ENCODE results near the gene SPTBN1. TPM values are rescaled to one million over a fixed set of nuclear protein-coding genes. Genes with fewer than 3 reads are reported as not detected.

Gene SPTBN1
- total RNA-seq, 1 experiment from 2014 or later = 146 TPM

DNA sequence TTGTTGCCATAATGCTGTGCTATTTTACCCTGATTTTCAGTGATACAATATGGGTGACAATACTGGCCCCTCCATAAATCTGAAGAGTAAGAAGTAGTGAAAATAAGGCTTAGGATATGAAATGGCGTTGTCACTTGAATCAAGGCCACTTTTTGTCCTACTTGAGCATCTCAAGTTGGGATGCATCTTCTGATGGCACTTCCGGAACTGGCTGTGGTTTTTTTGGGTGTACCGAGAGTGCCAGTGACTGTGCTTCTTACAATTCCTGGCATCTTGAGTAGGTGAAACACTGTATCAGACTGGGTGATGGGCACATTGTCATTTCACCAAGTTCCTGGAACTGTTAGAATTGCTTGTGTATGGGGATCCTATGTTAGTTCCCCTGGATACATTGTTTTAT lies 214.9 kb downstream of the SPTBN1 start:
- TF ChIP-seq EZH2 (IDR thresholded peaks at IDR 0.05; ENCODE audit: borderline replicate concordance, low read depth, low read length, poor library complexity, severe bottlenecking) = no peak
- TF ChIP-seq, protein P1, sequence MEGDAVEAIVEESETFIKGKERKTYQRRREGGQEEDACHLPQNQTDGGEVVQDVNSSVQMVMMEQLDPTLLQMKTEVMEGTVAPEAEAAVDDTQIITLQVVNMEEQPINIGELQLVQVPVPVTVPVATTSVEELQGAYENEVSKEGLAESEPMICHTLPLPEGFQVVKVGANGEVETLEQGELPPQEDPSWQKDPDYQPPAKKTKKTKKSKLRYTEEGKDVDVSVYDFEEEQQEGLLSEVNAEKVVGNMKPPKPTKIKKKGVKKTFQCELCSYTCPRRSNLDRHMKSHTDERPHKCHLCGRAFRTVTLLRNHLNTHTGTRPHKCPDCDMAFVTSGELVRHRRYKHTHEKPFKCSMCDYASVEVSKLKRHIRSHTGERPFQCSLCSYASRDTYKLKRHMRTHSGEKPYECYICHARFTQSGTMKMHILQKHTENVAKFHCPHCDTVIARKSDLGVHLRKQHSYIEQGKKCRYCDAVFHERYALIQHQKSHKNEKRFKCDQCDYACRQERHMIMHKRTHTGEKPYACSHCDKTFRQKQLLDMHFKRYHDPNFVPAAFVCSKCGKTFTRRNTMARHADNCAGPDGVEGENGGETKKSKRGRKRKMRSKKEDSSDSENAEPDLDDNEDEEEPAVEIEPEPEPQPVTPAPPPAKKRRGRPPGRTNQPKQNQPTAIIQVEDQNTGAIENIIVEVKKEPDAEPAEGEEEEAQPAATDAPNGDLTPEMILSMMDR (conservative IDR thresholded peaks at IDR 0.05; ENCODE audit: low read depth, low read length) = no peak
- Histone ChIP-seq H3K4me1 (ENCODE audit: insufficient read depth, low read length, poor library complexity, severe bottlenecking) (peaks cover 46% of the 10 kb centered on the region), H3K9me3 (ENCODE audit: low read depth, low read length, poor library complexity, severe bottlenecking) (no peaks in the 10 kb centered on the region), H3K4me3 (ENCODE audit: low read depth, low read length, poor library complexity, severe bottlenecking) (no peak overlapping the region), H3K27ac (ENCODE audit: low read depth, low read length, poor library complexity, severe bottlenecking) (no peak overlapping the region), H3K27me3 (replicated peaks; ENCODE audit: insufficient read depth, low read depth, low read length, poor library complexity) (no peaks in the 10 kb centered on the region), H3K36me3 (ENCODE audit: insufficient read depth, low read length, poor library complexity, severe bottlenecking) (peaks cover 9% of the 10 kb centered on the region)
- no peak for DNase-seq (ENCODE audit: low spot score)
- no TSS peak for BruUV-seq (replicated peaks)
- POLR2A ChIA-PET (ENCODE audit: low non-redundant PET) = no interaction called here
- CTCF ChIA-PET = no interaction called here
- intact Hi-C loops (cut with micrococcal nuclease; ENCODE audit: unreplicated experiment) = no loop called here

DNA sequence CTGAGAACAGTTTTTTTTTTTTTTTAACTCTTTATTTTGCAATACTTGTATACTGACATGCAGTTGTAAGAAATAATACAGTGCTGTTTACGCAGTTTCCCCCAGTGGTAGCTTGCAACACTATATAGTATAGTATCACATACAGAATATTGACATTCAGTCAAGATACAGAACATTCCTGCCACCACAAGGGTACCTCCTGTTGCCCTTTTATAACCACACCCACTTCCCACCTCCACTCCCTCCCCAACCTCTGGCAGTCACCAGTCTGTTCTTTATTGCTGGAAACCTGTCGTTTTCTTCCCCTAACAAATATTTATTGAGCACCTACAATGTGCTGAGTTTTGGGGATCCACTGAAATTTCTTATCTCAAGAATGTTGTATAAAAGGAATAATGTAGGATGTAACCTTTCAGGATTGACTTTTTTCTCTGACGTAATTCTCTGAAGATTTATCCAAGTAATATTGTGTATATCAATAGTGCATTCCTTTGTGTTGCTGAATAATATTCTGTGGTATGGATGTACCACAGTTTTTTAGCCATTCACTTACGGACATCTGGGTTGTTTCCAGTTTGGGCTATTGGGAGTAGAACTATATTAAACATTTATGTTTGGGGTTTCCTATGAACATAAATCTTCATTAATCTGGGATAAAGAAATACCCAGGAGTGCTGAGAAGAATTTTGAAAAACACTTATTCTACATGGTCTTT lies 215.9 kb downstream of the SPTBN1 start:
- Histone ChIP-seq H3K4me1 (ENCODE audit: insufficient read depth, low read length, poor library complexity, severe bottlenecking) (peaks cover 36% of the 10 kb centered on the region), H3K36me3 (ENCODE audit: insufficient read depth, low read length, poor library complexity, severe bottlenecking) (peaks cover 9% of the 10 kb centered on the region), H3K9me3 (ENCODE audit: low read depth, low read length, poor library complexity, severe bottlenecking) (no peaks in the 10 kb centered on the region), H3K4me3 (ENCODE audit: low read depth, low read length, poor library complexity, severe bottlenecking) (no peak overlapping the region), H3K27ac (ENCODE audit: low read depth, low read length, poor library complexity, severe bottlenecking) (no peak overlapping the region), H3K27me3 (replicated peaks; ENCODE audit: insufficient read depth, low read depth, low read length, poor library complexity) (no peaks in the 10 kb centered on the region)
- no peak for DNase-seq (ENCODE audit: low spot score)
- intact Hi-C loops (cut with micrococcal nuclease; ENCODE audit: unreplicated experiment) = no loop called here
- BruUV-seq (replicated peaks) = no TSS peak
- no peak for TF ChIP-seq EZH2 (IDR thresholded peaks at IDR 0.05; ENCODE audit: borderline replicate concordance, low read depth, low read length, poor library complexity, severe bottlenecking)
- TF ChIP-seq, protein P1 (conservative IDR thresholded peaks at IDR 0.05; ENCODE audit: low read depth, low read length) = no peak
- CTCF ChIA-PET = no interaction called here
- POLR2A ChIA-PET (ENCODE audit: low non-redundant PET) = no interaction called here

DNA sequence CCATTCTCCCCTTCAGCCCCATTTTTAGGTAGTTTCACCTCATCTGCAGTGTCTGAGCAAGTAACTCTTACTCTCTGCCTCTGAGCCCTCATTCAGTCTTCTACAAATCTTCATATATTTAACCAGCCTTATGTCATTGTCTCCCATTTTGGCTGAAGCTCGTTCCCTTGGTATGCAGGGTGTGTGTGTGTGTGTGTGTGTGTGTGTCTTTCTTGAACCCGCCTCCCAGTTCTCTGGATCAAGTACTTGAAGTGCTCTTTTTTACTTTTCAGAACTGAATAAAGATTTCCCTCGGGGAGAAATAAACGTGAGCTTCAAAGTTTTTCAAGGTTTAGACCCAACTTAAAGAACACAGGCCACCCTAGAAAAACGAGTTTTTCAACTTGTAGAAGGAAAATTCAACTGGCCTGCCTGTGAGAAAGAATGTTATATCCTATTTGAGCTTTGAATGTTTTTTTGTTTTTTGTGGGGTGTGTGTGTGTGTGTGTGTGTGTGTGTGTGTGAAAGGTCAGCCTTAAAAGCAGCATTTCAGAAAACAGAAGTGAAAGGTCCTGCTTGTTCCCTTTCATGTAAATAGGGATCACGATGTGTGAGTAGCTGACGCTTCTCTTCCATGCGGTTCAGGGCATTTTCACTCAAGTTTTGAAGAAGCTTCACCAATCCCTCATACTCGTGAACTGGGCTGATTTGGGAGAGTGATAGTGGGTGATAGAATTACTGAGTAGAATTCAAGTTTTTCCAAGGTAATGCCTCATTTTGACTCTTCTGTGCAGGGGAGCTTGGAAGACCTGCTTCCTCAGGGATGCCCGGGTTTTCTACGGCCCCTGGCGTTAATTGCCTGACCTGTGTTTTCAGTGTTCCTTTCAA lies 216.7 kb downstream of the SPTBN1 start:
- POLR2A ChIA-PET (ENCODE audit: low non-redundant PET) = interaction anchor here (0.6 kb wide), 1 partner anchor 1658 kb away, joined by 5 read pairs; no protein-coding TSS in a partner anchor
- intact Hi-C loops (cut with micrococcal nuclease; ENCODE audit: unreplicated experiment) = no loop called here
- DNase-seq (ENCODE audit: low spot score) = no peak
- no peak overlapping the region for H3K27ac ChIP-seq (ENCODE audit: low read depth, low read length, poor library complexity, severe bottlenecking)
- H3K4me1 ChIP-seq (ENCODE audit: insufficient read depth, low read length, poor library complexity, severe bottlenecking) = peaks cover 28% of the 10 kb centered on the region
- H3K27me3 ChIP-seq (replicated peaks; ENCODE audit: insufficient read depth, low read depth, low read length, poor library complexity) = no peaks in the 10 kb centered on the region
- BruUV-seq (replicated peaks) = no TSS peak
- H3K4me3 ChIP-seq (ENCODE audit: low read depth, low read length, poor library complexity, severe bottlenecking) = no peak overlapping the region
- no peak for TF ChIP-seq EZH2 (IDR thresholded peaks at IDR 0.05; ENCODE audit: borderline replicate concordance, low read depth, low read length, poor library complexity, severe bottlenecking)
- TF ChIP-seq, protein P1 (conservative IDR thresholded peaks at IDR 0.05; ENCODE audit: low read depth, low read length) = no peak
- H3K9me3 ChIP-seq (ENCODE audit: low read depth, low read length, poor library complexity, severe bottlenecking) = no peaks in the 10 kb centered on the region
- CTCF ChIA-PET = no interaction called here
- peaks cover 5% of the 10 kb centered on the region for H3K36me3 ChIP-seq (ENCODE audit: insufficient read depth, low read length, poor library complexity, severe bottlenecking)

Data from A673 (cell line).